Activated naive CD4-positive, alpha-beta T cell treated with anti-CD3 and anti-CD28 coated beads, Interleukin-2, amount 10 ng/mL, durations not matched to agents 7 days and 5 days (primary cell): Measurements from ENCODE around the gene SRMS.
"Not testable (repeated sequence)": the region's sequence is repeated elsewhere in the genome, so short reads cannot be mapped to it uniquely, and the experiment has no call there.

ENCODE experiments used
- CTCF ChIA-PET: fragments of 350-600 bp; sonication (Branson Sonifier 250); formaldehyde crosslinking; loops from one replicate; lab custom pipeline; 2021; ENCODE audit warnings: antibody characterized with exemption; lab: Charles Lee
- DNase-seq: peaks from one replicate; pipeline ENCODE4 v3.0.0-alpha.2; 2020
- H3K27ac Mint-ChIP-seq: one replicate; pipeline ENCODE4 v1.8.0; 2021; ENCODE audit warnings: mild to moderate bottlenecking, moderate library complexity, mixed read lengths
- H3K27me3 Mint-ChIP-seq: one replicate; pipeline ENCODE4 v1.8.0; 2021; ENCODE audit warnings: mild to moderate bottlenecking, mixed read lengths
- H3K36me3 Mint-ChIP-seq: one replicate; pipeline ENCODE4 v1.8.0; 2021; ENCODE audit warnings: mixed read lengths
- H3K4me1 Mint-ChIP-seq: one replicate; pipeline ENCODE4 v1.8.0; 2021; ENCODE audit warnings: mixed read lengths
- H3K4me3 Mint-ChIP-seq: one replicate; pipeline ENCODE4 v1.8.0; 2021; ENCODE audit warnings: mild to moderate bottlenecking, moderate library complexity, mixed read lengths
- H3K9me3 Mint-ChIP-seq: one replicate; pipeline ENCODE4 v1.8.0; 2021; ENCODE audit warnings: mixed read lengths

Gene SRMS

DNA sequence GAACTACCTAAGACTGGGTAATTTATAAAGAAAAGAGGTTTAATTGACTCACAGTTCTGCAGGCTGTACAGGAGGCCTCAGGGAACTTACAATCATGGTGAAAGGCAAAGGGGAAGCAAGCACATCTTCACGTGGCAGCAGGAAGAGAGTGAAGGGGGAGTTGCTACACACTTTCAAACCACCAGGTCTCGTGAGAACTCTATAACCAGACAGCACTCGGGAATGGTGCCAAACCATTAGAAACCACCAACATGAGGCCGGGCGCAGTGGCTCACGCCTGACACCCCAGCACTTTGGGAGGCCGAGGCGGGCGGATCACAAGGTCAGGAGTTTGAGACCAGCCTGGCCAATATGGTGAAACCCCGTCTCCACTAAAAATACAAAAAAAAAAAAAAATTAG is 33.0 kb downstream of the SRMS start:
- Mint-ChIP-seq H3K9me3 (peaks cover 10% of the 10 kb centered on the region), H3K27me3 (peaks cover 68% of the 10 kb centered on the region)
- H3K27ac Mint-ChIP-seq, H3K4me1 Mint-ChIP-seq, CTCF ChIA-PET, H3K36me3 Mint-ChIP-seq, H3K4me3 Mint-ChIP-seq: not testable (repeated sequence)
- DNase-seq: peak; percentile 9

DNA sequence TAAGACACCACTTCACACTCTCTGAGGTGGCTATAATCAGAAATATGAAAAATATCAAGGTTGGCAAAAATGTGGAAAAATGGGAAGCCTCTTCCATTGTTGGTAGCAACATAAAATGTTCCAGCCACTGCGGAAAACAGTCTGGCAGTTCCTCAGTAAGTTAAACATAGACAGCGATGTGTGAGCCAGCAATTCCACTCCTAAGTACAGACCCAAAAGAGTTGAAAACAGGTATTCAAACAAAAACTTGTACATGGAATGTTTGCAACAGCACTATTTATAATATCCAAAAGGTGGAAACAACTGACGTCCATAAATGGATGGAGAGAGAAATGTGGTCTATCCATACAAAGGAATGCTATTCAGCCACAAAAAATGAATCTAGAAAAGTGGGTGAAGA is 34.3 kb downstream of the SRMS start:
- Mint-ChIP-seq H3K36me3 (no peaks in the 10 kb centered on the region), H3K27ac (no peak overlapping the region), H3K4me1 (peaks cover 2% of the 10 kb centered on the region), H3K4me3 (no peak overlapping the region), H3K9me3 (peaks cover 10% of the 10 kb centered on the region), H3K27me3 (peaks cover 61% of the 10 kb centered on the region)
- DNase-seq: no peak
- CTCF ChIA-PET: no interaction called here

DNA sequence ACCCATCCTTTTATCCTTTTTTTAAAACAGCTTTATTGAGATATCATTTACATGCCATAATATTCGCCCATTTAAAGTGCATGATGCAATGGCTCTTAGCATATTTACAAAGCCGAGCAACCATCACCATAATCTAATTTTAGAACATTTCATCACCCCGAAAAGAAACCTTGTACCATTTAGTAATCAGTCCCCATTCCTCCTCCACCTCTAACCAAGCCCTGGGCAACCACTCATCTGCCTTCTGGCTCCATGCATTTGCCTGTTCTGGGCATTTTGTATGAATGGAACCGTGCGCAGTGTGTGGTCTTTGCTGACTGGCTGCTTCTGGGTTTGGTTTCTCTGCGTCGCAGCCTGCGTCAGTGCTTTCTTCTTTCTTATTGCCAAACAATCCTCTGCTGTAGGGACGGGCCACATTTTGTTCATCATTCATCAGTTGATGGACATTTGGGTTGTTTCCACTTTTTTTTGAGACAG is 38.4 kb downstream of the SRMS start:
- Mint-ChIP-seq H3K27me3 (peaks cover 53% of the 10 kb centered on the region), H3K4me3 (no peak overlapping the region), H3K27ac (no peak overlapping the region), H3K36me3 (no peaks in the 10 kb centered on the region), H3K4me1 (peaks cover 8% of the 10 kb centered on the region), H3K9me3 (peaks cover 9% of the 10 kb centered on the region)
- CTCF ChIA-PET: no interaction called here
- DNase-seq: no peak

DNA sequence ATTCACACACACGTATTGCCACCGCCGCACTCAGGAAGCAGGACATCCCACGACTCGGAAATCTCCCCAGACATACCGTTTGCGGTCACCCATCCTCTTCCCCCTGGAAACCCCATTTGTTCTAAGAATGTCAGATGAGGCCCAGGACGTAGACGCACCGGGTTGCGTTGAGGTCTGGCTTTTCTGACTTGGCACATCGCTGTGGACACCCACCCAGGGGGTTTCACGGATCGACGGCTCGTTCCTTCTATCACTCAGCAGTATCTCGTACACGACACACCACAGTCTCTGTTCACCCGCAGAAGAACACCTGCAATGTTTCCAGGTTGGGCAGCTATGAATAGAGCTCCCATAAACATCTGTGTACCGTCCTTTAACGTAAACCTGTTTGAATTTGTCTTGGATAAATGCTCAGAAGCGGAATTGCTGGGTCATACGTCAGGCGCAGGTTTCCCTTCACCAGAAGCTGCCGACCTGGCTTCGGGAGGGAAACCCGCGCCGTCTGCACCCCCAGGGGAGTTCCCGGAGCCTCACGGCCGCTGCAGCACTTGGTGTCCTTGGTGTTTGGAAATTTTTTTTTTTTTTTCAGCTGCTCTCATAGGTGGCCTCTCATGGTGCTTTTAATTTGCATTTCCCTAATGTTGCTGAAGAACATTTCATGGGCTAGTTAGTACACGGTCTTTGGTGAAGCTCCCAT is 39.3 kb downstream of the SRMS start:
- Mint-ChIP-seq H3K27ac (no peak overlapping the region), H3K27me3 (peaks cover 57% of the 10 kb centered on the region), H3K4me3 (no peak overlapping the region), H3K36me3 (no peaks in the 10 kb centered on the region), H3K9me3 (peaks cover 11% of the 10 kb centered on the region), H3K4me1 (peaks cover 8% of the 10 kb centered on the region)
- DNase-seq: no peak
- CTCF ChIA-PET: no interaction called here

DNA sequence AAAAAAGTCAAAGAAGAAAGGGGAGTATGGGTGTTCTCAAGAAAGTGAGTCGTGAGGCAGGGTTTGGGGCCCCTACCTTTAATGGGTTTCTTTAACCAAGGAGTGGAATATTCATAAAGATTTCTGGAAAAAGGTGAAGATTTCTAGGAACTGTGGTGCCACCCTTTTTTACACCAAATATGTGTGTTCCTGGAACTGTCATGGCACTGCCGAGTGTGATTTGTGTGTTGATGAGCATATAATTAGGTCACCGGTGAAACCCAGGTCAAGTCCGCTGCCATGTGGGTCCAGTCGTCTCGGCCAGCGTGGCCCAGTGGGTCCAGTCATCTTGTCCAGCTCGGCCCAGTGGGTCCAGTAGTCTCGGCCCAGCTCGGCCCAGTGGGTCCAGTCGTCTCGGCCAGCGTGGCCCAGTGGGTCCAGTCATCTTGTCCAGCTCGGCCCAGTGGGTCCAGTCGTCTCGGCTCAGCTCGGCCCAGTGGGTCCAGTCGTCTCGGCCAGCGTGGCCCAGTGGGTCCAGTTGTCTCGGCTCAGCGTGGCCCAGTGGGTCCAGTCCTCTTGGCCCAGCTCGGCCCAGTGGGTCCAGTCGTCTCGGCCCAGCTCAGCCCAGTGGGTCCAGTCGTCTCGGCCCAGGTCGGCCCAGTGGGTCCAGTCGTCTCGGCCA is 40.3 kb downstream of the SRMS start:
- Mint-ChIP-seq H3K9me3 (peaks cover 11% of the 10 kb centered on the region), H3K27me3 (peaks cover 52% of the 10 kb centered on the region)

DNA sequence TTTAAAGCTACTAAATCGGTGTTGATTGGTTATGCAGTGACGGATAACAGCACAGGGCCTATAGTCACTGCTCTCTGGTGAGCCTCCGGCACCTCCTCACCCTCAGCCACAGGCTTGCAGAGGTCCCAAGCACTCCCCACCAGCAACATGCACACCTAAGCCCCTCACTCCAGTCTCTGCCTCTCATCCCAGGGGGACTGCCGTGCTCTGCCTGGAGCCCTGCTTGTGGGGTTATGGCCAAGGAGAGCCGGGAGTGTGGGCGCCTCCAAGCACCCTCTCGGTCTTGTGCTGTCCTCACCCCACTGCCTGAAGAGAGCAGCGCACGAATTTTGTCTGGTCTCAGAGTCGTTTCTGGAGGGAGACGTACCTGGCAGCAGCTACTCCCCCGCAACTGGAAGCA is 41.8 kb downstream of the SRMS start:
- CTCF ChIA-PET: no interaction called here
- Mint-ChIP-seq H3K4me3 (no peak overlapping the region), H3K4me1 (peaks cover 8% of the 10 kb centered on the region), H3K27ac (no peak overlapping the region), H3K27me3 (peaks cover 54% of the 10 kb centered on the region), H3K9me3 (peaks cover 11% of the 10 kb centered on the region), H3K36me3 (no peaks in the 10 kb centered on the region)
- no peak for DNase-seq

More for the DNA sequence above, 40.3 kb downstream of the SRMS start:
- no peak for DNase-seq
- Mint-ChIP-seq H3K36me3 (no peaks in the 10 kb centered on the region), H3K4me1 (peaks cover 8% of the 10 kb centered on the region), H3K4me3 (no peak overlapping the region), H3K27ac (no peak overlapping the region)
- CTCF ChIA-PET: no interaction called here

DNA sequence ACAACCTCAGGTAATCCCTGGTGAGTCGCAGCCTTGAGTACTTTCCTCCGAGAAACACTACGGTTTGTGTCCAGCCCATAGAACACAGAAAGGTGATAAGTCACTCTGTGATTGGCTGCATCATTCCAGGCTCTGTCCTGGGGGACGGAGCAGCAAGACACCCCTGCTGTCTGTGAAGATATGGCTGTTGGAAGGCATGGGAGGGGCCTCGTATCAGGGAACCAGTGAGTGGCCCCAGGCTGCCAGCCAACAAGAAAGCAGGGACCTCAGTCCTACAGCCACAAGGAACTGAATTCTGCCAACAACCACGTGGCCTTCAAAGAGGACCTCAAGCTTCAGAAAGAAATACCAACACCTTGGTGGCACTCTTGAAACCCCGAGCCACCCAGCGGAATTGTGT is 42.3 kb downstream of the SRMS start:
- Mint-ChIP-seq H3K27me3 (peaks cover 54% of the 10 kb centered on the region), H3K9me3 (peaks cover 11% of the 10 kb centered on the region), H3K36me3 (no peaks in the 10 kb centered on the region), H3K4me1 (peaks cover 8% of the 10 kb centered on the region), H3K27ac (no peak overlapping the region), H3K4me3 (no peak overlapping the region)
- CTCF ChIA-PET: no interaction called here
- DNase-seq: no peak

DNA sequence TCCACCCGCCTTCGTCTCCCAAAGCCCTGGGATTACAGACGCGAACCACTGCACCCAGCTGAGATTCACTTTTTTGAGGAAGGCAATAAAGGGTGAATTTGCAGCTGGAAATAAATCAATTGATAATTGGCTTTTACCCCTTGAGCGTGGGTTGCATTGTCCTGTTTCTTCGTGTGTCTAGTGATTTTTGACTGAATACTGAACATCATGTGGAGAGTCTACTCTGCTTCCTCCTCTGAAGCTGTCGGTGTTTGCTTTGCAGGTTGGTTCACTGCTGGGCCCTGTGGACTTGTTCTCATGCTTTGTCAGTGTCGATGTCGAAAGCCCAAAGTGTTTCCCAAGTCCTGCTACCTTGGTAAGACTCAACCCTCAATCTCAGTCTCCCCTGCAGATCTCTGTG is 42.9 kb downstream of the SRMS start:
- peaks cover 8% of the 10 kb centered on the region for H3K4me1 Mint-ChIP-seq
- H3K36me3 Mint-ChIP-seq: no peaks in the 10 kb centered on the region
- no peak overlapping the region for H3K4me3 Mint-ChIP-seq
- peaks cover 11% of the 10 kb centered on the region for H3K9me3 Mint-ChIP-seq
- no peak overlapping the region for H3K27ac Mint-ChIP-seq
- DNase-seq: no peak
- CTCF ChIA-PET: no interaction called here
- H3K27me3 Mint-ChIP-seq: peaks cover 55% of the 10 kb centered on the region

DNA sequence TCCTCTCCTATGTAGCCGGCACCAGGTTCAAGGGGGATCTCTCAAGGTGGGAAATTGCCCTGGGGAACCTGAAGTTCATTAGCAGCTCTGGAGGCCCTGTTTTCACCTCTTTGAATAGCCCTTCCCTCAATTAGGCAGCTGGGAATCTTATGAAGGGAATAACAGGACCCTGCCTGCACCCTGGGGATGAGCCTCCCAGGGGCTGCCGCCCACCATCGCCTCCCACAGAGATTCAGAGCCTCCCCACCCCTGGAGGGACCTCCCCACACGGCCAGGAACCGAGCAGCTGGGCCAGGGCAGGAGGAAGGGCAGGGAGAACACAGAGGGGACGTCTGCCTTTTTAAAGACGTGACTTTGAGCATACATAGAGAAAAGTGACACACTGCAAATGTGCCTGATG is 44.0 kb downstream of the SRMS start:
- H3K4me3 Mint-ChIP-seq: no peak overlapping the region
- H3K27me3 Mint-ChIP-seq: peaks cover 58% of the 10 kb centered on the region
- CTCF ChIA-PET: interaction anchor here (0.7 kb wide), 1 partner anchor 535 kb away, joined by 3 read pairs; no protein-coding TSS in a partner anchor
- DNase-seq: no peak
- peaks cover 11% of the 10 kb centered on the region for H3K9me3 Mint-ChIP-seq
- H3K27ac Mint-ChIP-seq: no peak overlapping the region
- H3K4me1 Mint-ChIP-seq: peaks cover 8% of the 10 kb centered on the region
- no peaks in the 10 kb centered on the region for H3K36me3 Mint-ChIP-seq

DNA sequence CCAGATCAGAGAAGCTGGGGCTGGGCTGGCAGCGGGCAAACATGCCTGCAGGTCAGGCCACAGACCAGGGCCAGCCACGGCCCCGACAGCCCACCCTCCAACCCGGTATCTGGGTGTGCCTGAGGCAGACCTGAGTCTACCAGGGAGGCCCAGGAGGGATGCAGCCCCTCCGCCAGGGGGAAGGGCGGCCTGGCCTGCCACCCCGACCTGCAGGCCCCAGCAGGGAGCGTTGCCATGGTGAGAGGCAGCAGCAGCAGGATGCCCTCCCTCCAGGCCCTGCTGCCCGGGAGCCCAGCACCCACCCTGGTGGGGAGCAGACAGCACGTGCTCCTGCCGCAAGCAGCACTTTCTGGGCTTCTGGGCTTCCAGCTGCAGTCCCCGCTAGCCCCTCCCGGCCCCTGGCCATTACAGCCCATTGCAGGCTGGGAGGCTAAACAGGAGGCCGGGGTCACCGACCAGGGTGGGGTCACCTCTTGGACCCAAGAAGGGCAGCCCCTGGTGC is 44.8 kb downstream of the SRMS start:
- CTCF ChIA-PET: interaction anchor here (0.7 kb wide), 1 partner anchor 536 kb away, joined by 3 read pairs; no protein-coding TSS in a partner anchor
- Mint-ChIP-seq H3K4me1 (peaks cover 6% of the 10 kb centered on the region), H3K36me3 (no peaks in the 10 kb centered on the region), H3K4me3 (no peak overlapping the region), H3K27ac (no peak overlapping the region), H3K9me3 (peaks cover 11% of the 10 kb centered on the region), H3K27me3 (peaks cover 66% of the 10 kb centered on the region)
- no peak for DNase-seq

DNA sequence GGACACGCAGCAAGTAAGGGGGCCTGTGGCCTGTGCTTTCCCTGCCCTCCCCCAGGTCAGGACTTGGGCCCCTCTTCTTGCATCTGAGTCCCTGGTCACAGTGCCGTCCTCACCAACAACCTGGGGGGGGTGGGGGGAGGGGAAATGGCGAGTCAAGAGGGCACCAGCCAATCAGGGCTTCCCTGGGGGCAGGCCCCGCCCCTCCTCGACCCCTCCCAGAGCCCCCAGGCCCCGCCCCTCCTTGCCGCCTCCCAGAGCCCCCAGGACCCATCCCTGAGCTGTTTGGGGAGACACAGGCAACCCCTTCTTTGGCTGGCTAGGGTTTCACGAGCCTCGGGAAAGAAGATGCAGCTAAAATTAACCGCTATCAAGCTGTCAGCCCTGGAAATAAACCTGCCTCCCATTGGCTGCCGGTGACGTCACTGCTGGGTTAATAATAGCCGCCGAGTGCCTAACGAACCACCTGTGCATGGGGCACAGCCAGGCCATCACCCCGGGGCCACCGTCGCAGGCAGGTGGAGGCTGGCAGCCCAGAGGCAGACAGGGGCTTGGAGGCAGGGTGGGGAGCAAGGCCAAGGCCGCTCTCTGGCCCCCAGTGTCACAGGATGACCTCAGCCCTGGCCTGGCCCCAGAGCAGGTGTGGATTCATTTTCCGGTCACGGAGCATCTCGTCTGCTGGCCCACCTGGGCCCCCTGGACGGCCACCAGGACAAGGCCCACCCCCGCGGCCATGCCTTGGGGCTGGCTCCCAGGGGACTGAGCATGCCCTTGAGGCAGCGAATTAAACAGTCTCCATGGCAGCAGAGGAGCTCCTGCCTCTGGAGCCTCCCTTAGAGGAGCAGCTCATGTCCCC is 45.5 kb downstream of the SRMS start:
- CTCF ChIA-PET: no interaction called here
- Mint-ChIP-seq H3K27me3 (peaks cover 70% of the 10 kb centered on the region), H3K4me3 (no peak overlapping the region), H3K27ac (no peak overlapping the region), H3K36me3 (no peaks in the 10 kb centered on the region), H3K9me3 (peaks cover 11% of the 10 kb centered on the region), H3K4me1 (peaks cover 3% of the 10 kb centered on the region)
- DNase-seq: no peak

DNA sequence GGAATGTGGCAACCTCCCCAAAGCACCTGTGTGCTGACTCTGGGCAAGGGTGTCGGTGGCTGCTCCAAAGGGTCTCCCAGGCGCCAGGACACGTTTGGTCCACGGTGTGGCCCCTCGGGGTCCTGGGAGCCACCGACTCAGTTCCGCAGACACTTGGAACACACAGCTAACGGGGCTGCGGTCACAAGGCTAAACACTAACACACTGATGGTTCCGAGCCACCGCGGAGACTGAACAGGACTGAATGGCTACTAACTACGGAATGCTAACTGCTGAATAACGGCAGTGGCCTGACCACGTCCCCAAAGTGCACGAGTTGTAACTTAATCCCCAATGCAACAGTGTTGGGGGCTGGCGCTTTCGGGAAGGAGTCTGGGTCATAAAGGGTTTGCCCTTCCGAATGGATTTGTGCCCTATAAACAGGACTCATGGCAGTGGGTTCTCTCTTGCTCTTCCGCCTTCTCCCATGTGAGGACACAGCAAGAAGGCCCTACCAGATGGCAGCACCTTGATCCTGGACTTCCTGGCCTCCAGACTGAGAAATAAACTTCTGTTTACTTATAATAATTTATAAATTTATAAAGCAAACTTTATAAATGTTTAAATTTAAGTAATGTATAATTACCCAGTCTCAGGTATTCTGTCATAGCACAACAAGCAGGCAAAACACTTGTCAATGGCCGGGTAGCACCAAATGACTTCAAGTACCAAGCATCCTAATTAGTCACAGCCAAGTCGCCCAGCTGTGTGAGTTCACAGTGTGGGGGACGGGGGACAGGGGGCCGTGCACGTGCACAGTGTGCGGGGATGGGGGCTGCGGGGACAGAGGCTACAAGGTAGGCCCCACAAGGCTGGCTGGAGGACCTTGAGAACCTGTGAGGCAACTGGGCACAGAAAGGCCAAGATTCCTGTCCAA is 46.4 kb downstream of the SRMS start:
- H3K36me3 Mint-ChIP-seq: no peaks in the 10 kb centered on the region
- H3K4me1 Mint-ChIP-seq: peaks cover 6% of the 10 kb centered on the region
- peaks cover 75% of the 10 kb centered on the region for H3K27me3 Mint-ChIP-seq
- H3K9me3 Mint-ChIP-seq: peaks cover 11% of the 10 kb centered on the region
- CTCF ChIA-PET: no interaction called here
- H3K27ac Mint-ChIP-seq: no peak overlapping the region
- no peak for DNase-seq
- no peak overlapping the region for H3K4me3 Mint-ChIP-seq

DNA sequence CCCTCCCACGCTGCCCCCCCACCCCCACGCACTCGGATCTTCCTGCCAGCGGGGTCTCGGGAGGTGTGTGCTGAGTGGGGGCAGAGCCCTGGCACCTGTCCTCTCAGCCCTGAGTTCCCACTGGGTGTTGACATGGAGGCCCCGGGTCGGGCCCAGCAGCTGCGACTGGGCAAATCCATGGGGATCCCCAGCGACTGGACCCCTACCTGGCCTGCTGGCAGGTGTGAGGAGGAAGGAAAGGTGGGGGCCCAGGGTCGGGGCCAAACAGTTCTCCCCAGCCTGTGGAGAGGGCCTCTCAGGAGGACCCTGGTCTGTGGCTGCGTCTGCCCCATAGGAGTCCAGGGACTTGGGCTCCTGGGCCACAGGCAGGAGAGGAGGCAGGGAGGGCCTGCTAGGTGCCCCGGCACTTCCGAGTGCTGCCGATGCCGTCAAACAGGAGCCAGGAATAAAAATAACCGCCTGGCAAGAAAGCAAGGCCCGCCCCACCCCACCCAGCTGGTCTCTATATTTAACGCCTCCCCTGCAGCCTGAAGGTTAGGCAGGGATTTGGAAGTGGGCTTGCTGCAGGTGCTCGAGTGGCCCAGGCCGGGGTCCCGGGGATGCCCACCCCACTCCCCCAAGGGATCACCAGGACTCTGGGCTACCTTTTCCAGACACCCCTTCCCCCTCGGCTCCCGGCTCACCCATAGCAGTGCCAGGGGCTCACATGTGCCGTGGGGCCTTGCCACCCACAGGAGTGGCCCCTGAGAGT is 47.2 kb downstream of the SRMS start:
- no peak for DNase-seq
- Mint-ChIP-seq H3K9me3 (peaks cover 11% of the 10 kb centered on the region), H3K27ac (no peak overlapping the region), H3K27me3 (peaks cover 81% of the 10 kb centered on the region), H3K4me1 (peaks cover 6% of the 10 kb centered on the region), H3K36me3 (no peaks in the 10 kb centered on the region), H3K4me3 (no peak overlapping the region)
- CTCF ChIA-PET: no interaction called here
